Dermis blood vessel endothelial cell (primary cell): ENCODE results near the gene TINCR. TPM values are rescaled to one million over a fixed set of nuclear protein-coding genes. Genes with fewer than 3 reads are reported as not detected.
A peak's percentile ranks its signal among the peaks of the same experiment; 100 is the strongest.
"Not testable (repeated sequence)": the region's sequence is repeated elsewhere in the genome, so short reads cannot be mapped to it uniquely, and the experiment has no call there.

Experiments used
- DNase-seq: peaks from one replicate; pipeline ENCODE4 v3.0.0; 2010
- total RNA-seq: library from RNA; depleted of rRNA; stranded (reverse); fragments of >200 nt; gene quantifications from 2 replicates; pipeline ENCODE4 v1.2.3, GENCODE V29; 2014

Gene TINCR
- total RNA-seq, 1 donor from 2014 or later, result under 0.01 TPM

DNA sequence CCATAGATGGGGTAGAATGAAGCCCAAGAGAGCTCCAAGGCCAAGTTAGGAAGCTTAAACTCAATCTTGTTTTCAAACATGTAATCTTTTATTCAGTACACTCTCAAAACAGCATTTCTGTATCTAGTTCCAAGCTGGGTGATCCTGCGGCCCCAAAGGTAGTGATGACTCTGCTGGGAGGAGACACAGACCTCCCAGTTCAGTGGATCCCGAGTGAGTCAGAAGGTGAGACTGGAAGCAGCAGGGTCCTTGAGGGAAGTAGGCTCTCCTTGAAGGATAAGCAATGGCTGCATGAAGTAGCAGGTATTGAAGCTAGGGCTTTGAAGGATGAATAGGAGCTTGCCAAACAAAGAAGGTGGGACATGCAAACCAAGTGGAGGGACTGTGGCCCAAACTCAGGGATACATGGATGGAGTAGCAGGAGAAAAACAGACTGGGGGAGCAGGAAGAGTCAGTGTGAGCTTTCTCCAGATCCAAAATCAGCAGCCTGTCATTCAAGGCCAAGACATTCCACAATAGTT, 9.6 kb downstream of the TINCR start:
- DNase-seq, result no peak

DNA sequence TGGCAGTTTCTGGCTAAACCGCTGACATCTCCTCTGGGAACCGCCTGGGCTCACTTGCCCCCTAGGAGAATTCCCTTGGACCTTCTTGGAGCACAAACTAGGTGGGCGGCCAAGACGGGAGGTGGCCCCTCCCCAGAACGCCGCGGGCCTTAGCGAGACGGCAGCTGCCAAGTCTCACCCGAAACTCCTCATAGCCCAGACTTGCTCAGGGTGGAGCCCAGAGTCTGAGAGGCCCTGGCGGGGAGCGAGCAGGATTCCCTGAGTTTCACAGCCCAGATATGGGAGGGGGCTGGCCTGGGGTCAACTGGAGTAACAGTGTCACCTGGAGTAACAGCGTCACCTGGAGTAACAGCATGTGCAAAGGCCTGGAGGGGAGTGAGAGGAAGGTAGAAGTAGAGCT, 10.1 kb downstream of the TINCR start:
- no peak for DNase-seq

DNA sequence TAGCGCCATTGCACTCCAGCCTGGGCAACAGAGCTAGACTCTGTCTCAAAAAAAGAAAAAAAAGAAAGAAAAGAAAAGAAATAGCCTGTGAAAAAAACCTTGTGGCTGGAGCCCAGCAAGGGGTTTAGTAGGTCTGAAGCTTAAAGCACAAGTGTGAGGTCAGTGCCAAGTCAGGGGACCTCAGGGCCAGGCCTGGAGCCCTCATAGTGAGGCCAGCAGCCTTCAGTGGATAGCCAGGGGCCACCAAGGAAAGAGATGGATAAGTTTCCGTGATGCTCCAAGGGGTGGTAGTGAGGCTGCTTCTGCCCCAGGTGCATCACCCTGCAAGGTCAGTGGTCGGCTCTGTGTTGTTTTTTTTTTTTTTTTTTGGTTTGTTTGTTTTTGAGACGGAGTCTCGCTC, 12.9 kb downstream of the TINCR start:
- DNase-seq, result no peak

DNA sequence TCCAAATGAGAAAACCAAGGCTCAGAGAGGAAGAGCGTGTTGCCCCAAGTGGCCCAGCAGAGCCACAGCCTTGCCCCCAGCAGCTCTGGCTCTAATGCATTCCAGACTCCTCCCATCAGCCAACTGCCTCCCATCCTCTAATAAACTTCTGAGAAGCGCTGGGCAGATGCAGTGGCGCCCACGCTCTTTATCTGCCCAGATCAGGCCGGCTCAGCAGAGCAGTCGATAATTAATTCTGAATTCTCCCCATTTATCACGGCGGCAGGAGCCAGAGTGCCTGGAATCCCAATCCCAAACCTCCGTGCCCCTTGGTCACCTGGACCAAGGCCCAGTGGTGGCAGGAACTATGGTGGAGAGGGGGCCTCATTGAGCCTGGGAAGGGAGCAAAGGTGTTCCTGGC, 13.9 kb downstream of the TINCR start:
- no peak for DNase-seq

DNA sequence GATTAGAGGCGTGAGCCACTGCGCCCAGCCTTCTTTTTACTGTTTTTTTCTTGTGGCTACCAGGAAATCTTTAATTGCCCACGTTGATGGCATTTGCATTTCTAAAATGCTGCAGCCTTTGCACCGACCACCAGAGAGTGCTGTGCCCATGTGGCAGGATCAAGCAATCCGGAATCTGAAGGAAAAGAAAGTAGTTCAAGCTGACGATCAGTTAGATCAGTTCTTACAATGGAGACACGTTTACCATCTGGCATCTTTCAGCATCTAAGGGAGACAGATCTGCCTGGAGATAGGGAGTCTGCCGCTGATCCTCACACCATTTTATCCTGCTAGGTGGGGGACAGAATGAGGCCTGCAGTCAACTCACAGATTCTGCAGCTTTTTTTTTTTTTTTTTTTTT, 19.9 kb downstream of the TINCR start:
- DNase-seq, result peak; percentile 52

DNA sequence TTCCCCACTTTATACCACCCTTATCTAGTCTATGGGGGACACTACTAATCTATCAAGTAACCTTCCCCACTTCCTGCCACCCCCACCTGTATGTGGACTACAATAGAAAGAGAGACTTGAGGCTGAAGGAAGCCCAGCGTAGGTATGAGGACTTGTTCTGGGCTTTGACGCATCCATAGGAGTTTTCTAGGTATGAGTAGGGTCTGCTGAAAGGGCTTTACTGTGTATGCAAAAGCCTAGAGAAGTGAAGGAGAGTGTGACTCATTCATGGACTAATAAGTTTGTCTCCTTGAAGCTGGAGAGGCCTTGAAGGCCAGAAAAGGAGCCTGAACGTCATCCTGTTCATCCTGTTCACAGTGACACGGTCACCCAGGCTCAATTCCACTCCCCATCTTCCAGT, 21.8 kb downstream of the TINCR start:
- DNase-seq, result no peak

DNA sequence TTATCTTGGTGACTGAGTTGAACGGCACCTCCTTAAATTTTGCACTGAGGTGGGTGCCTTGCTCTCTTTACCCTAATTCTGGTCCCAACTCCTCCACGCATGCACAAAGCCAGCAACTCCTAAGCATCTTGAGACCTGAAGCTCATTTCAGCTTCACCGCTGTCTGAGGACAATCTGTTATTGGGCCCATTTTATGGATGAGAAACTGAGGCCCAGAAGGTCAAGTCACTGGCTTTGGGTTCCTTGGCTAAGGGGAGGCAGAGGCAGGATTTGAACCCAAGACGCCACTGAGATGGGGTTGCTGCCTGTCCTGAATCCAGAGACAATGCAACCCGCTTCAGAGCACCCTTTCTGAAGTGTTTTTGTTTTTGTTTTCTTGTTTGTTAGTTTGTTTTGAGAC, 22.7 kb downstream of the TINCR start:
- DNase-seq, result no peak

DNA sequence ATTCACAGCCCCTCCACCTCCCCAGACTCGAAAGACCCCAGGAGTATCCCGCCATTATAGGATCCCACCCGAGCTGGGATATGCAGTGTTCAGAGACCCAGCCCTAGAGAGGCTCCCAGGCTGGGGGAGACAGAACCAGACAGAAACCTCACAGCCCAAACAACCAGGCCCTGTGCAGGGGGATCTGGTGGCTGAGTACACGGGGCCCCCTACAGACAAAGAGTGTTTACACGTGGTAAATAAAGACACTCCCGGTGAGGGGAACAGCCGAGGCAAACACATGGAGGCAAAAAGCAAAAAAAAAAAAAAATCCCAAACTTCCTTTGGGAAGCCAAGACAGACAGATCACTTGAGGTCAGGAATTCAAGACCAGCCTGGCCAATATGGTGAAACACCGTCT, 25.1 kb downstream of the TINCR start:
- DNase-seq, result no peak

DNA sequence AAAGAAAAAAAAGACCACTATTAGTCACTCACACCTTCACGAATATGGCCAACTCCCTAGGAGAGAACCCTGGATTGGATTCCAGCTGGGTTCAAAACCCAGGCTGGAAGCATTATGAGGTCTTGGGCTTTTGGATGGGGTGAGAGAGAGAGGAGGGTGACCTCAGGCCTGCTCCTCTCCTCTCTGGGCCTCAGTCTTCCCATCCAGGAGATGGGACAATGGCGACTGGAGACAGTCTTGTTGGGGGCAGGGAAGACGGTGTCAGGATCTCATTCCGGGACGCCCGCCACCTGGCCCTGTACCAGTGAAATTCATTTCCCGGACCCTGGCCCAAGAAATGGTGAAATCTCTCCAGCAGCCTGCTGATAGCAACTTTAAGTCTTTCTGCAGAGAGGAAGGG, 26.3 kb downstream of the TINCR start:
- no peak for DNase-seq

DNA sequence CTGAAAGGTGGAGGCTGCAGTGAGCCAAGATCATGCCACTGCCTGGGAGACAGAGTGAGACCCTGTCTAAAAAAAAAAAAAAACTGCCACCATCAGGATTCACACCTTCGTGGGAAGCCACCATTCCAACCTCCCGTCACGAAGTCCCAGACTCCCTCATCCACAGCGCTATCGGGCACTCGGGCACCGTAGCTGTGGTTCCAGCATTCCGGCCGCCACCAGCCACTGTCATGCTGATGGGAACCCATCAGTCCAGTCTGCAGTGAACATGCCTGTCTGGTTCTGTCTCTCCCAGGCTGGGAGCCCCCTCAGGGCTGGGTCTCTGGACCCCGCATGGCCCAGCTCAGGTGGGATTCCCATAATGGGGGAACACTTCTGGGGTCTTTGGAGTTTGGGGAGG, 27.5 kb downstream of the TINCR start:
- no peak for DNase-seq

DNA sequence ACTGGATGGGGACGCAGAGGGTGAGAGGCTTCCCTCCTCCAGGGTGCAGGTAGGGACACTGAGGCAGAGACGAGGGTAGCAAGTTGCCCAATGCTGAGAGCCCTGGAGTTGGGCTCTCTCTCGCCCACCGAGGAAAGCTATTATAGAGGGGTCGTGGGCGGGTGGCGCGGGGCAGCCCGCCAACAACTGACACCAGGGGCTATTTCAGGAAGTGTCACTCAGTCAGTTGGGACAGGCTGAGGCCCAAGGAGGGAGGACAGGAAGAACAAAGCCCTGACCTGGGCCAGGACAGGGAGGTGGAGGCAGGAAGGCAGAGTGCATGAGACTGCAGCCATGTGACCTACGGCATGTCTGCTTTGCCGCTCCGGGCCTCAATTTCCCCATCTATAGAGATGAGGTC, 29.9 kb downstream of the TINCR start:
- DNase-seq, result no peak

DNA sequence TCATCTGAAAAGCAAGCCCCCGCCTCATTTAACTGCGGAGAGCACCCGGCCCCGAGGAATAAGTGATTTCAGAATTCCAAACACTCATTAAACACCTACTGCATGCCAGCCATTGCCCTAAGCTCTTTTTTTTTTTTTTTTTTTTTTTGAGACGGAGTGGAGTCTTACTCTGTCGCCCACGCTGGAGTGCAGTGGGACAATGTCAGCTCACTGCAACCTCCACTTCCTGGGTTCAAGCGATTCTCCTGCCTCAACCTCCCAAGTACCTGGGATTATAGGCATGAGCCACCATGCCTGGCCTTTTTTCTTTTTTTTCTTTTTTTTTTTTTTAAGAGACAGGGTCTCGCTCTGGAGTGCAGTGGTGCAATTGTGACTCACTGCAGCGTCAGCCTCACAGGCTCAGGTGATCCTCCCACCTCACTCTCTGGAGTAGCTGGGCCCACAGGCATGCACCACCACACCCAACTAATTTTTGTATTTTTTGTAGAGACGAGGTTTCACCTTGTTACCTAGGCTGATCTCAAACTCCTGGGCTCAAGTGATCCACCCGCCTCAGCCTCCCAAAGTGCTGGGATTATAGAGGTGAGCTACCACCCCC, 30.7 kb downstream of the TINCR start:
- not testable (repeated sequence) for DNase-seq

DNA sequence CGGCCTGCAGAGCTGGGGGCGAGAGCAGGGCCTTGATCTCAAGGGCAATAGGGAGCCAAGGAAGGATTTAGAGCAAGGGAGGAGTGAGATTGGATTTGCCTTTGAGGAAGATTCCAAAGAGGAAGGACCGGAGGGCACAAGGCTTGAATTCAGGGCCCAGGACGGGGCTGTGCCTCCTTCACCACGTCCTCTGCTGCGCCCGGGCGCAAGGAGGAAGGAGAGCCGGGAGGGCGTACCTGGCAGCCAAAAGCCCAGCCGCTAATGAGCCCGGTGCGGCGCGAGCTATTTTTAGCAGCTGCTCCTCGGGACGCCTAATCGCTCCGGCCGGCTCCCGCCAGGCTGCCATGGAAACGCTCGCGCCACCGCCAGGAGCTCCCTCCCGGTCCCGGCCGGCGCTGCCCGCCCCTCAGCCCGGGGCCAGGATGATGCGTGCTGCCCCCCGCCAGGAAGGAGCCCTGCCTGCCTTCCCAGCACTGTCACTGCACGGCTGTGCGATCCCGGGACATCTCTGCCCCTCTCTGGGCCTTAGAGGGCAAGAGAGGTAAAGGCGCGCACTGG, 31.3 kb downstream of the TINCR start:
- DNase-seq, result peak; percentile 6

DNA sequence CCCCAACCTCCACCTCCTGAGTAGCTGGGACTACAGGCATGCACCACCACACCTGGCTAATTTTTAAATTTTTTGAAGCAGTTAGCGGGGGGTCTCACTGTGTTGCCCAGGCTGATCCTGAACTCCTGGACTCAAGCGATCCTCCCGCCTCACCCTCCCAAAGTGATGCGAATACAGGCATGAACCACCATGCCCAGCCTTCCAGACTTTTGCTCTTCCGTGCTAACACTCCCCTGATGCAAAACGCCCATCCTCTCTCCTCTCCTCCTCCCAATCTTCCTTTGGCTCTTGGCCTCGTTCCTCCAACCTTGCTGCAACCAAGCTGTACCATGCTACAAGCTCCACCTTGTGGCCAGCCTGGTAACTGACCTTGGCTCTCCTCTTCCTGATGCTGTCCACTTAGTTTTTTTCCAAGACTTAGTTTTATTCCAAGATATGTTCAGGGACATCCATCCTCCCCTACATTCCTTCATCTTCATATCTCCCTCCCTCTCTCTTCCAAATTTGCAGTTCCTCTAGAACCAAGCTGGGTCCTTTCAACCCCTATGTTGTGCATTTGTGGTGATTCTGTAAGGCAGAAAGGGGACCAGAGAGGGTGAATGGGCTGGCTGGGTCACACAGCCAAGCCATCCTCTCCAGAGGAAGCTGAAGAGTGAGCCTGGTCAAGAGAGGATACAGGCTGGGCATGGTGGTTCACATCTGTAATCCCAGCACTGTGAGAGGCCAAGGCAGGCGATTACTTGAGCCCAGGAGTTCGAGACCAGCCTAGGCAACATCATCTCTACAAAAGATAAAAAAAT, 32.8 kb downstream of the TINCR start:
- DNase-seq, result peak; percentile 13

DNA sequence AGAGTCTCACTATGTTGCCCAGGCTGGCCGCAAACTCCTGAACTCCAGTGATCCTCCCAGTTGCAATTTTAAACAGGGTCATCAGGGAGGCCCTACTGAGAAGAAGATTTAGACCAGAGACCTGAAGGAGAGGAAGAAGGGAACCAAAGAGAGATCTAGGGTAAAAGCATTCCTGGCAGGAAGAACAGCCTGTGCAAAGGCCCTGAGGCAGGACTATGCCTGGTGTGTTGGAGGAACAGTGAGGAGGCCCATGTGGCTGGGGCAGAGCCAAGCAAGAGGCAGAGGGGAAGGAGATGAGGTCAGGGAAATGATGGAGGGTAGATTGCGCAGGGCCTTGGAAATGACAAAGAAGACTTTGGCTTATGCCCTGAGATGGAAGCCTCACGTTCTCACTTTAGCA, 34.5 kb downstream of the TINCR start:
- no peak for DNase-seq

DNA sequence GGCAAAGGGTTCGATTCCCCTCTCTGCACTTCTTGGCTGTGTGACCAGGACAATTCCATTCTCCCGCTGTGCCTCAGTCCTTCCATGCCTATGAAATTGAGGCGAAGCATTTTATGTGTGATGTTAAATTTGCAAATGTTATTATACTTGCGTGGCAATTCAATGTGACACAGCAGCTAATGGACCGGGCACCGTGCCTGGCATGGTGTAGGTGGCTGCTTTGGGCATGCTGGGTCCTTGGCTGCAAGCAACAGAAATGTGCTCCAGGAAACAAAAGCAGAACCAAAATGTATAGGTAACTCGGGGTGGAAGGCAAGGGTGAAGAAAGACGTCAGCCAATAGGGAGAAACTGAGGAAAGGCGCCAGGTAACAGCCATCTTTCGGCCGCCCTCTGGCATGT, 37.1 kb downstream of the TINCR start:
- DNase-seq, result no peak

DNA sequence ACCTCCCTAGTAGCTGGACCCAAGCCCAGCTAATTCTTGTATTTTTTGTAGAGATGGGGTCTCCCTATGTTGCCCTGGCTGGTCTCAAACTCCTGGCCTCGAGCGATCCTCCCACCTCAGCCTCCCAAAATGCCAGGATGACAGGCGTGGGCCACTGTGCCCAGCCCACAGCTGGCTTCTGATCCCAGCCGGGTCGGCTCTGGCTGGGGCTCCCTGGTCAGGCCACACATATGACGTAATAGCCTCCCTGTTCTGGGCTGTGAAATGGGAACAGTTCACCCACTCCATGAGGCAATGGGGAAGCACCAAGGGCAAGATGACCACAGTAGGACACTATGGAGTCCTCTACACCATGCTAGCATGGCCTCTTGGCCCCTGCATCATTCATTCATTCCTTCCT, 41.1 kb downstream of the TINCR start:
- DNase-seq, result no peak

DNA sequence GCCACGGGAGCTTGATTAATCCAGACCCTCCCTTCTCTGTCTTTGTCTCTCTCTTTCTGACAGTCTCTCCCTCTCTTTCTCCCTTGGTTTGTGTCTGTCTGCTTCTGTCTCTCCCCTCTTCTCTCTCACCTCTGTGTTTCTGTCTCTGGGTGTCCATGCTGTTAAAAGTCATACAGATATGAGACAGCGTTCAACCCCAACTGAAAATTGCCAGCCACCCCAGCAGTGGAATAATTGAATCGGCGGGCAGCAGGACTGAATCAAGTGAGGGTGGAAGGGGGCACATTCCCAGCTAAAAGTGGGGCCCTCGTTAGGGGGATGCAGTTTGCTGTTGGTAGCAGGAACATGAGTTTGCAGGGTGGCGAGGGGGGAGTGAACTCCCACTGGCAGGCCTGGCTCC, 43.7 kb downstream of the TINCR start:
- no peak for DNase-seq

DNA sequence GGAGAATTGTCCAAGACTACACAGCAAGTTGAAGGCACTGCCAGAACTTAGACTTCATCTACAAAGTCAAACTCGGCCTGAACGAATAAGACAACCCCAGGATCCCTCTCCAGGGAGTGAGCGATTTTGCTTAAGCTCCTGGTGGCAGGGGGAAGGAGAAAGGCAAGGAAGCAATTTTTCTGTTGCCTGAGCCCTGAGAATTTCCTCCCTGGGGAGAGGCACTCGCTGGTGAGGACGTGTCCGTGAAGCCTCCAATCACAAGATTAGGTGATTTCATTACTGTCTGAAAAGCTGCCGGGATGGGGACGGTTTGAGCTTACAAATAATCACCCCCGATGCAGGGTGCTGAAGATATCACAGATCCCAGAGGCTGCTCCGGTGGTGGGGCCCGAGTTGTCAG, 45.6 kb downstream of the TINCR start:
- no peak for DNase-seq

DNA sequence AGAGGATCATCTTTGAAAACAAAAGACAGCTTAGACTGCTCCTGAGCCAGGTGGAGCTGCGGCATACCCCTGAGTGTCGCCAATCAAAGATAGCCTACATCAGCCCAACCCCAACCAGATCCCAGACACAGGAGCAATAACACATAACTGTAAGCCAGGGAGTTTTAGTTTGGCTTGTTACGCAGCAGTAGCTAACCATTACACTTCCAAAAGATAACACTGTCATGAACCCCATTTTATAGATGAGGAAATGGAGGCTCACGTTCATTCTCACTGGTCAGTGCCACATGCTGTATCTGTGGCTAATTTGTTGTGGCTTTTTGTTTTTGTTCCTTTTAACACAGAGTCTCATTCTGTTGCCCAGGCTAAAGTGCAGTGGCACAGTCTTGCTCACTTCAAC, 47.3 kb downstream of the TINCR start:
- no peak for DNase-seq

DNA sequence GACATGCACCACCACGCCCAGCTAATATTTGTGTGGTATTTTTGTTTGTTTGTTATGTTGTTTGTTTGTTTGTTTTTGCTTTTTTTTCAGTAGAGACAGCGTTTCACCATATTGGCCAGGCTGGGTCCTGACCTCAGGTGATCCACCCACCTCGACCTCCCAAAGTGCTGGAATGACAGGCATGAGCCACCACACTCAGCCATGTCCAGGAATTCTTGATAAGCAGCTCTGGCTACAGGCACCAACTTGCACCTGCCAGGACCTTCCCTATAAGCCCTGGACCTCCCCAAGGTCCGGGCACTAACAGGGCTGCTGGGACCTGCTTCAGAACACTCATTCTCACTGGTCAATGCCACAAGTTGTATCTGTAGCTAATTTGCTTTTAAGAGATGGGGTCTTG, 48.7 kb downstream of the TINCR start:
- no peak for DNase-seq

DNA sequence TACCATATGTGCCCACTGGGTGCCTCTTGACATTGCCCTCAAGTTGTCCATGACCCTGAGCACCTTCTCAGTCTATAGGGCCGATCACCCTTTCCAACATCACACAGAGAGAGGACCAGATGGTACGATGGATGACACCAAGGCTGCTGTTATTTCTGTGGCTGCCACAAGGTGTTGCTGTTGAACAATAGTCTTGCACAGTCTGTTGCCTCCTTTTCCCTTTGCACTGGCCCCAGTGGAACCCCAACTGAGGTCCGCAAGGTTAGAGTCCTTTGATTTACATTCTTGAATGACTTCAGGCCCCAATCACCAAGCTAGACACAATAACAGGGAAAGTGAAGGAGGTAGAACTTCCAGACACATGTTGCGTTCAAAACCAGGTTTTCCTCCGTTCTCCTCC, 52.0 kb downstream of the TINCR start:
- DNase-seq, result no peak

DNA sequence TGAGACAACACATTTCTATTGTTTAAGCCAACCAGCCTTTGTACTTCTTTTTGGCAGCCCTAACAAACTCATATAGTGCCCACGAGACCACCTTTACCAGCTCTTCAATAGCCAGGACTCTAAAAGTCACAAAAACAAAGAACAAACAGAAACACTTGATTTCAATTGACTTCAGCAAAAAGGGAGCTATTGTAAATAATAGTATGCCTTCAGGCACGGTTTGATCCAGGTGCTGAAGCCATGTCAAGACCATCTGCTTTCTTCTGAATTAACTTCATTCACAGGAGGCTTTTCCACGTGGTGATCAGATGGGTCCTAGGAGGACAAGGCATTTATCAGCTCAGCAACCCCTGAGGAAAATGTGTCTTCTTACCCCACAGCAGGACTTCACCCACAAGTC, 53.8 kb downstream of the TINCR start:
- DNase-seq, result no peak

DNA sequence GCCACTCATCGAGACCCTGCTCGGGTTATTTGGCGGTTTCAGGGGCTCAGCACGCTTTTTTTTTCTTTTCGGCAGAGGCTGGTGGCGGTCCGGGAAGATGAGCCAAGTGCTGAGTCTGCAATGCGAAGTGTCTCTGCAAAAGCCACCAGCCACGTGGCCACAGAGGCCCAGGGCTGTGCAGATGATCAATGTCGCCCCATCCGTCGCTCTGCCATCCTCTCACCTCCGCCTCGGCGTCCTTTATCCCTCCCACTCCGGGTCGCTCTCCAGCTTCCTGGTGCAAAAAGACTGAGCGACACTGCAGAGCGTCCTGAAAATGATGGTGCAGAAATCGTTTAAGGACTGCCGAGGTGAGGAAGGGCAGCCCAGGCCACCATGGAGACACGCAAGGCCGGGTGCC, 55.0 kb downstream of the TINCR start:
- no peak for DNase-seq
